Astrocyte (in vitro differentiated cells and primary cell): ENCODE measurements around the gene ZC3HAV1. TPM values are rescaled to one million over a fixed set of nuclear protein-coding genes. Genes with fewer than 3 reads are reported as not detected.

Experiments used
- DNase-seq: peaks from one replicate; pipeline ENCODE4 v3.0.0-alpha.2; 2010; ENCODE audit warnings: low read depth
- FAIRE-seq: peaks from 2 replicates; lab custom pipeline; 2011; peaks lifted over from hg19 to GRCh38; lab: Jason Lieb, UNC
- H2AFZ ChIP-seq: 2 replicates; pipeline ENCODE4 v1.6.0; 2012; ENCODE audit warnings: low read depth, low read length, inconsistent platforms
- H3K27ac ChIP-seq: 2 replicates; pipeline ENCODE4 v1.5.1; 2011; ENCODE audit warnings: low read depth, low read length, inconsistent platforms
- H3K27me3 ChIP-seq: 2 replicates; pipeline ENCODE4 v1.6.0; 2011; ENCODE audit warnings: low read length, inconsistent platforms; ENCODE audit not compliant: insufficient read depth
- H3K36me3 ChIP-seq: 2 replicates; pipeline ENCODE4 v1.5.1; 2011; ENCODE audit warnings: low read length, inconsistent platforms; ENCODE audit not compliant: insufficient read depth
- H3K4me1 ChIP-seq: 2 replicates; pipeline ENCODE4 v1.5.1; 2011; ENCODE audit warnings: low read length, inconsistent platforms; ENCODE audit not compliant: insufficient read depth
- H3K4me2 ChIP-seq: 2 replicates; pipeline ENCODE4 v1.6.0; 2012; ENCODE audit warnings: low read length, inconsistent platforms
- H3K4me3 ChIP-seq: 2 replicates; pipeline ENCODE4 v1.5.1; 2011; ENCODE audit warnings: low read depth, mild to moderate bottlenecking, low read length, inconsistent platforms; ENCODE audit not compliant: insufficient read depth
- H3K79me2 ChIP-seq: 2 replicates; pipeline ENCODE4 v1.6.0; 2012; ENCODE audit warnings: mild to moderate bottlenecking, low read length, inconsistent platforms; ENCODE audit not compliant: insufficient read depth
- H3K9ac ChIP-seq: 2 replicates; pipeline ENCODE4 v1.6.0; 2012; ENCODE audit warnings: mild to moderate bottlenecking, low read length, inconsistent platforms
- H3K9me3 ChIP-seq: 2 replicates; pipeline ENCODE4 v1.5.1; 2012; ENCODE audit warnings: low read depth, mild to moderate bottlenecking, low read length, inconsistent platforms; ENCODE audit not compliant: insufficient read depth
- H4K20me1 ChIP-seq: 2 replicates; pipeline ENCODE4 v1.6.0; 2012; ENCODE audit warnings: low read length, inconsistent platforms; ENCODE audit not compliant: insufficient read depth
- H3K27ac Mint-ChIP-seq: one replicate; pipeline ENCODE4 v1.8.0; 2021; ENCODE audit warnings: mild to moderate bottlenecking, mixed read lengths; ENCODE audit not compliant: unreplicated experiment
- H3K27me3 Mint-ChIP-seq: one replicate; pipeline ENCODE4 v1.8.0; 2021; ENCODE audit warnings: low read depth, mixed read lengths; ENCODE audit not compliant: unreplicated experiment
- H3K36me3 Mint-ChIP-seq: one replicate; pipeline ENCODE4 v1.8.0; 2021; ENCODE audit warnings: low read depth, mixed read lengths; ENCODE audit not compliant: unreplicated experiment
- H3K4me1 Mint-ChIP-seq: one replicate; pipeline ENCODE4 v1.8.0; 2021; ENCODE audit warnings: low read depth, mixed read lengths; ENCODE audit not compliant: unreplicated experiment
- H3K4me3 Mint-ChIP-seq: one replicate; pipeline ENCODE4 v1.8.0; 2021; ENCODE audit warnings: mild to moderate bottlenecking, moderate library complexity, mixed read lengths; ENCODE audit not compliant: unreplicated experiment
- H3K9me3 Mint-ChIP-seq: one replicate; pipeline ENCODE4 v1.8.0; 2021; ENCODE audit warnings: mild to moderate bottlenecking, mixed read lengths; ENCODE audit not compliant: unreplicated experiment
- EZH2 ChIP-seq: IDR thresholded peaks from 2 replicates; pipeline ENCODE4 v1.6.1; 2012; ENCODE audit warnings: mild to moderate bottlenecking, low read length, inconsistent platforms; ENCODE audit not compliant: insufficient read depth
- total RNA-seq: library from RNA; stranded (reverse); gene quantifications from 2 replicates; pipeline ENCODE4 v1.2.1, GENCODE V29; 2021
- TF ChIP-seq, protein P1 (sequence below): IDR thresholded peaks from 2 replicates; pipeline ENCODE4 v1.5.1; 2011; ENCODE audit warnings: low read depth, mild to moderate bottlenecking, inconsistent platforms, low read length, moderate library complexity; ENCODE audit not compliant: insufficient read depth

ZC3HAV1 gene
- total RNA-seq, 1 donor from 2014 or later = 63.8 TPM

GRCh38 chr7:139060695-139061237 is 48.8 kb downstream of the ZC3HAV1 start:
- Histone ChIP-seq H3K36me3 (no peaks in the 10 kb centered on the region), H3K79me2 (no peaks in the 10 kb centered on the region), H4K20me1 (no peaks in the 10 kb centered on the region), H3K4me2 (no peak overlapping the region), H3K4me1 (no peaks in the 10 kb centered on the region), H3K27ac (no peak overlapping the region), H3K9ac (no peak overlapping the region), H3K27me3 (no peaks in the 10 kb centered on the region), H2AFZ (no peak overlapping the region), H3K9me3 (no peaks in the 10 kb centered on the region), H3K4me3 (no peak overlapping the region)
- no peak for DNase-seq
- no peak overlapping the region for H3K27ac Mint-ChIP-seq
- H3K4me1 Mint-ChIP-seq = no peaks in the 10 kb centered on the region
- H3K4me3 Mint-ChIP-seq = no peak overlapping the region
- peaks cover 24% of the 10 kb centered on the region for H3K36me3 Mint-ChIP-seq
- TF ChIP-seq EZH2 = no peak
- TF ChIP-seq, protein P1, sequence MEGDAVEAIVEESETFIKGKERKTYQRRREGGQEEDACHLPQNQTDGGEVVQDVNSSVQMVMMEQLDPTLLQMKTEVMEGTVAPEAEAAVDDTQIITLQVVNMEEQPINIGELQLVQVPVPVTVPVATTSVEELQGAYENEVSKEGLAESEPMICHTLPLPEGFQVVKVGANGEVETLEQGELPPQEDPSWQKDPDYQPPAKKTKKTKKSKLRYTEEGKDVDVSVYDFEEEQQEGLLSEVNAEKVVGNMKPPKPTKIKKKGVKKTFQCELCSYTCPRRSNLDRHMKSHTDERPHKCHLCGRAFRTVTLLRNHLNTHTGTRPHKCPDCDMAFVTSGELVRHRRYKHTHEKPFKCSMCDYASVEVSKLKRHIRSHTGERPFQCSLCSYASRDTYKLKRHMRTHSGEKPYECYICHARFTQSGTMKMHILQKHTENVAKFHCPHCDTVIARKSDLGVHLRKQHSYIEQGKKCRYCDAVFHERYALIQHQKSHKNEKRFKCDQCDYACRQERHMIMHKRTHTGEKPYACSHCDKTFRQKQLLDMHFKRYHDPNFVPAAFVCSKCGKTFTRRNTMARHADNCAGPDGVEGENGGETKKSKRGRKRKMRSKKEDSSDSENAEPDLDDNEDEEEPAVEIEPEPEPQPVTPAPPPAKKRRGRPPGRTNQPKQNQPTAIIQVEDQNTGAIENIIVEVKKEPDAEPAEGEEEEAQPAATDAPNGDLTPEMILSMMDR = no peak
- no peak for FAIRE-seq
- H3K27me3 Mint-ChIP-seq = no peaks in the 10 kb centered on the region
- H3K9me3 Mint-ChIP-seq = peaks cover 2% of the 10 kb centered on the region

GRCh38 chr7:139059905-139060304 is 49.6 kb downstream of the ZC3HAV1 start:
- Histone ChIP-seq H4K20me1 (no peaks in the 10 kb centered on the region), H3K9me3 (no peaks in the 10 kb centered on the region), H3K4me2 (no peak overlapping the region), H3K36me3 (no peaks in the 10 kb centered on the region), H3K4me1 (no peaks in the 10 kb centered on the region), H3K27me3 (no peaks in the 10 kb centered on the region), H3K4me3 (no peak overlapping the region), H3K9ac (no peak overlapping the region), H2AFZ (no peak overlapping the region), H3K79me2 (no peaks in the 10 kb centered on the region), H3K27ac (no peak overlapping the region)
- FAIRE-seq (no peak), DNase-seq (no peak)
- Mint-ChIP-seq H3K9me3 (peaks cover 2% of the 10 kb centered on the region), H3K27me3 (no peaks in the 10 kb centered on the region), H3K27ac (no peak overlapping the region), H3K36me3 (peaks cover 21% of the 10 kb centered on the region), H3K4me3 (no peak overlapping the region), H3K4me1 (no peaks in the 10 kb centered on the region)
- no peak for TF ChIP-seq EZH2
- TF ChIP-seq, protein P1 = no peak

- FAIRE-seq = no peak
- Histone ChIP-seq H3K4me3 (no peak overlapping the region), H3K36me3 (peaks cover 3% of the 10 kb centered on the region), H3K4me1 (no peaks in the 10 kb centered on the region), H3K9ac (no peak overlapping the region), H3K4me2 (no peak overlapping the region), H3K79me2 (no peaks in the 10 kb centered on the region), H4K20me1 (no peaks in the 10 kb centered on the region), H3K27me3 (no peaks in the 10 kb centered on the region), H3K27ac (no peak overlapping the region), H3K9me3 (no peaks in the 10 kb centered on the region), H2AFZ (no peak overlapping the region)
- H3K9me3 Mint-ChIP-seq = peaks cover 2% of the 10 kb centered on the region
- H3K27ac Mint-ChIP-seq = no peak overlapping the region
- DNase-seq = peak; percentile 28
- peaks cover 26% of the 10 kb centered on the region for H3K36me3 Mint-ChIP-seq
- no peak overlapping the region for H3K4me3 Mint-ChIP-seq
- no peaks in the 10 kb centered on the region for H3K4me1 Mint-ChIP-seq
- TF ChIP-seq, protein P1 = no peak
- TF ChIP-seq EZH2 = no peak
- no peaks in the 10 kb centered on the region for H3K27me3 Mint-ChIP-seq
These were observed 50.6 kb downstream of the ZC3HAV1 start for GRCh38 chr7:139058943-139059342.
